GM18508 (cell line): ENCODE data around the gene PRAMEF1.
"Not testable (repeated sequence)": the region's sequence is repeated elsewhere in the genome, so short reads cannot be mapped to it uniquely, and the experiment has no call there.

ENCODE experiments used
- ATAC-seq: cut with Tn5 transposase; IDR thresholded peaks from one replicate; pipeline ENCODE4 v1.9.1; 2021; ENCODE audit warnings: moderate number of reproducible peaks; ENCODE audit not compliant: insufficient read depth, unreplicated experiment

The PRAMEF1 gene

GRCh38 chr1:12774801-12775345, 16.3 kb upstream of the PRAMEF1 start:
- ATAC-seq, result no peak

GRCh38 chr1:12775443-12775842, 15.8 kb upstream of the PRAMEF1 start:
- no peak for ATAC-seq

GRCh38 chr1:12776801-12777557, 14.2 kb upstream of the PRAMEF1 start:
- ATAC-seq, result no peak

GRCh38 chr1:12778061-12778460, 13.1 kb upstream of the PRAMEF1 start:
- ATAC-seq, result no peak

- no peak for ATAC-seq
Measured at GRCh38 chr1:12778907-12779306, 12.3 kb upstream of the PRAMEF1 start.

- not testable (repeated sequence) for ATAC-seq
Measured at GRCh38 chr1:12781488-12781887, 9.7 kb upstream of the PRAMEF1 start.

GRCh38 chr1:12783783-12784182, 7.4 kb upstream of the PRAMEF1 start:
- ATAC-seq, result not testable (repeated sequence)

- ATAC-seq, result not testable (repeated sequence)
Measured at GRCh38 chr1:12784729-12785128, 6.5 kb upstream of the PRAMEF1 start.

GRCh38 chr1:12798911-12799310, 7.7 kb downstream of the PRAMEF1 start:
- no peak for ATAC-seq

- no peak for ATAC-seq
Measured at GRCh38 chr1:12799730-12800129, 8.5 kb downstream of the PRAMEF1 start.

- no peak for ATAC-seq
Measured at GRCh38 chr1:12809933-12810332, 18.7 kb downstream of the PRAMEF1 start.

- no peak for ATAC-seq
Measured at GRCh38 chr1:12810691-12811408, 19.7 kb downstream of the PRAMEF1 start.

- no peak for ATAC-seq
Measured at GRCh38 chr1:12811409-12811784, 20.2 kb downstream of the PRAMEF1 start.

- ATAC-seq, result not testable (repeated sequence)
Measured at GRCh38 chr1:12819061-12819460, 27.9 kb downstream of the PRAMEF1 start.

- not testable (repeated sequence) for ATAC-seq
Measured at GRCh38 chr1:12831310-12831709, 40.1 kb downstream of the PRAMEF1 start, which contains the start of gene PRAMEF11. PRAMEF11 (minus strand) TSS chr1:12831410; CDS start chr1:12828789, 2,621 bp downstream.

GRCh38 chr1:12833251-12833650, 42.1 kb downstream of the PRAMEF1 start:
- ATAC-seq, result not testable (repeated sequence)
